IPS-18a (cell line): ENCODE measurements around the gene GMPR.
"Not testable (repeated sequence)": the region's sequence is repeated elsewhere in the genome, so short reads cannot be mapped to it uniquely, and the experiment has no call there.

Experiments
- H3K27ac ChIP-seq: one replicate; pipeline ENCODE4 v1.5.1; 2013; ENCODE audit warnings: low read length
- H3K27me3 ChIP-seq: one replicate; pipeline ENCODE4 v1.6.1; 2013; ENCODE audit warnings: mild to moderate bottlenecking, low read length; ENCODE audit not compliant: control insufficient read depth, insufficient read depth
- H3K36me3 ChIP-seq: one replicate; pipeline ENCODE4 v1.6.1; 2013; ENCODE audit warnings: low read depth, low read length; ENCODE audit not compliant: control insufficient read depth
- H3K4me1 ChIP-seq: one replicate; pipeline ENCODE4 v1.6.1; 2013; ENCODE audit warnings: low read depth, low read length; ENCODE audit not compliant: control insufficient read depth
- H3K4me3 ChIP-seq: one replicate; pipeline ENCODE4 v1.5.1; 2013; ENCODE audit warnings: low read length
- H3K9ac ChIP-seq: one replicate; pipeline ENCODE4 v1.6.1; 2013; ENCODE audit warnings: mild to moderate bottlenecking, low read length, moderate library complexity
- H3K9me3 ChIP-seq: one replicate; pipeline ENCODE4 v1.6.1; 2013; ENCODE audit warnings: low read depth, low read length; ENCODE audit not compliant: control insufficient read depth

The GMPR gene

DNA sequence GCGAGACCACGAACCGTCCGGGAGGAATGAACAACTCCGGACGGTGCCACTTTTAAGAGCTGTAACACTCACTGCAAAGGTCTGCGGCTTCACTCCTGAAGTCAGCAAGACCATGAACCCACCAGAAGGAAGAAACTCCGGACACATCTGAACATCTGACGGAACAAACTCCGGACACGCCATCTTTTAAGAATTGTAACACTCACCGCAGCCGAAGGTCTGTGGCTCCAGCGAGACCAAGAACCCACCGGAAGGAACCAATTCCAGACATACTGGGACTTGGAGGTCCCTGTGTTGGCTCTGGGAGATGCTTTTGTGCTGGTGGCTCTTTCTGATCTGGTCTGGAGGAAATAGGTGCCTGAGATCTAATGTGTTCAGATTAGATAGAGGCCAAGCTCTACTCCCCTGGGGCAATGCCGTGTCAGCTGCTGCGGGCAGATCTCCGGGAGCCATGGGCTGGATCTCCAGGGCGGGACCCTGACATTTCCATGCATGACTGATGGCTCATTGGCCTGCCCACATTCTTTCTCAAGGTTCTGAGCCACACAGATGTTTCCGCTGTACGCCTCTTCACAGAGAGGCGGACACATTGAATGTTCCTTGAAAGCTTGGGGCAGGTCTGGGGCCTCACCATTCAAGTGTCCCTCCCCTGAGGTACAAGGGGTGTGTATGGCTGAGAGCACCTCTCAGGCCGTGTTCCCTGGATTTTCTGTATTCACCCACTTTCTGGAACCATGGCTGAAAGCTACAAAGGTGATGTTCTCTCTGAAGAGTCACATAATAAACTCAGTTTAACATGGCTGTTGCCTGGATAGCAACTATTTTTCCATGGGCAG lies 29.3 kb downstream of the GMPR start:
- Histone ChIP-seq H3K4me3 (no peak overlapping the region), H3K4me1 (no peaks in the 10 kb centered on the region), H3K36me3 (no peaks in the 10 kb centered on the region), H3K9me3 (no peaks in the 10 kb centered on the region), H3K27me3 (no peaks in the 10 kb centered on the region), H3K27ac (no peak overlapping the region), H3K9ac (no peak overlapping the region)

- H3K9ac ChIP-seq, H3K4me1 ChIP-seq, H3K36me3 ChIP-seq, H3K27ac ChIP-seq, H3K27me3 ChIP-seq, H3K9me3 ChIP-seq, H3K4me3 ChIP-seq: not testable (repeated sequence)
Measured at GRCh38 chr6:16269442-16270070, 31.2 kb downstream of the GMPR start.

- Histone ChIP-seq H3K27ac (no peak overlapping the region), H3K27me3 (no peaks in the 10 kb centered on the region), H3K4me1 (no peaks in the 10 kb centered on the region), H3K36me3 (no peaks in the 10 kb centered on the region), H3K4me3 (no peak overlapping the region), H3K9ac (no peak overlapping the region), H3K9me3 (no peaks in the 10 kb centered on the region)
Measured at GRCh38 chr6:16270178-16270794, 31.9 kb downstream of the GMPR start.

DNA sequence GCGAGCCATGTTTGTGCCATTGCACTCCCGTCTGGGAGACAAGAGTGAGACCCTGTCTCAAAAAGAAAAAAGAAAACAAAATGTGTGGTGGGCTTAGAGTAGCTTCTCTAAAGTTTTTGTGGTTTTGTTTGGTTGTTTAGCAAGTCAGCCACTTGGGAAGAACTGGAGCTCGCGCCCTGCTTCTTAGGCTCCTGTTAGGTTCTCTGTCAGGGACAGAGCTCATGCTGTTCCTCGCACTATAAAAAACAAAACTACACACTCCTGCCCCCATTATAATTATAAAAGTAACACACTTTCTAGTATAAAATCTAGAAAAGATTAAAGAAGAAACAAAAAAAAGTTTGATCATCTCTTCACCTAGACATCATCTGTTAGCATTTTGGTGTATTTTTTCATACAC lies 33.0 kb downstream of the GMPR start:
- H3K4me3 ChIP-seq, result no peak overlapping the region
- no peak overlapping the region for H3K27ac ChIP-seq
- H3K27me3 ChIP-seq, result no peaks in the 10 kb centered on the region
- H3K4me1 ChIP-seq, result no peaks in the 10 kb centered on the region
- H3K36me3 ChIP-seq, result no peaks in the 10 kb centered on the region
- H3K9ac ChIP-seq, result no peak overlapping the region
- H3K9me3 ChIP-seq, result no peaks in the 10 kb centered on the region

GRCh38 chr6:16272201-16272600 lies 33.8 kb downstream of the GMPR start:
- Histone ChIP-seq H3K4me1 (no peaks in the 10 kb centered on the region), H3K36me3 (no peaks in the 10 kb centered on the region), H3K9me3 (no peaks in the 10 kb centered on the region), H3K27me3 (no peaks in the 10 kb centered on the region), H3K4me3 (no peak overlapping the region), H3K9ac (no peak overlapping the region), H3K27ac (no peak overlapping the region)

GRCh38 chr6:16273256-16273655 lies 34.9 kb downstream of the GMPR start:
- no peaks in the 10 kb centered on the region for H3K9me3 ChIP-seq
- H3K27ac ChIP-seq, result no peak overlapping the region
- H3K4me1 ChIP-seq, result no peaks in the 10 kb centered on the region
- no peaks in the 10 kb centered on the region for H3K27me3 ChIP-seq
- H3K9ac ChIP-seq, result no peak overlapping the region
- H3K36me3 ChIP-seq, result no peaks in the 10 kb centered on the region
- no peak overlapping the region for H3K4me3 ChIP-seq

DNA sequence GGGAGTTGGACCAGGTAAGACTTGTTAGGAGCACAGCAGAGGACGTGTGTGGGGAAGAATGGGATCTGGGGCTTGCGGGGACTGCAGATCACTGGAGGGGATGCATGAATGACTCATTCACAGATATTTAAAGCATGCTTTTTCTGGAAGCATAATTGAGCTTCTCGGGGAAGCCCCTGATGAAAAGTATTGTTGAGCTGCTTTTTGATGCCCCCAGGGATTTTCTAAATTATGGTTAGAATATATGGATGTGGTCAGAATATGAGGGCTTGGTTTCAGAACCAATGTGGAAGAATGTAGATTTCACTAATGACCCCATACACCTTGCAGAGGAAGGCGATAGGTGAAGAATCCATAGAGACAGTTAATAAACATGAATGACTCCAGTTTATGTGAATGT lies 36.1 kb downstream of the GMPR start:
- Histone ChIP-seq H3K27ac (no peak overlapping the region), H3K27me3 (no peaks in the 10 kb centered on the region), H3K9me3 (no peaks in the 10 kb centered on the region), H3K4me3 (no peak overlapping the region), H3K4me1 (no peaks in the 10 kb centered on the region), H3K9ac (no peak overlapping the region), H3K36me3 (no peaks in the 10 kb centered on the region)

GRCh38 chr6:16274885-16275589 lies 36.6 kb downstream of the GMPR start:
- no peaks in the 10 kb centered on the region for H3K27me3 ChIP-seq
- H3K4me1 ChIP-seq, result no peaks in the 10 kb centered on the region
- H3K9ac ChIP-seq, result no peak overlapping the region
- no peaks in the 10 kb centered on the region for H3K36me3 ChIP-seq
- no peak overlapping the region for H3K4me3 ChIP-seq
- no peak overlapping the region for H3K27ac ChIP-seq
- no peaks in the 10 kb centered on the region for H3K9me3 ChIP-seq

- Histone ChIP-seq H3K36me3 (no peaks in the 10 kb centered on the region), H3K27me3 (no peaks in the 10 kb centered on the region), H3K4me1 (no peaks in the 10 kb centered on the region), H3K27ac (no peak overlapping the region), H3K4me3 (no peak overlapping the region), H3K9ac (no peak overlapping the region), H3K9me3 (no peaks in the 10 kb centered on the region)
Measured at GRCh38 chr6:16277101-16277981, 39.0 kb downstream of the GMPR start.

GRCh38 chr6:16278048-16278724 lies 39.8 kb downstream of the GMPR start:
- Histone ChIP-seq H3K4me3 (no peak overlapping the region), H3K9ac (no peak overlapping the region), H3K27ac (no peak overlapping the region), H3K9me3 (no peaks in the 10 kb centered on the region), H3K27me3 (no peaks in the 10 kb centered on the region), H3K36me3 (no peaks in the 10 kb centered on the region), H3K4me1 (no peaks in the 10 kb centered on the region)
